Neural cell (in vitro differentiated cells): ENCODE measurements around the gene PFKL. TPM values are rescaled to one million over a fixed set of nuclear protein-coding genes. Genes with fewer than 3 reads are reported as not detected.

Experiments used
- H2AFZ ChIP-seq: fragments of 200-600, 300-800 bp; sonication (generic), shearing (Covaris generic); 2 replicates; pipeline ENCODE4 v1.6.0; 2014; ENCODE audit warnings: low read depth, mild to moderate bottlenecking, antibody characterized with exemption, low read length, moderate library complexity
- H3F3A ChIP-seq: fragments of 200-600 bp; shearing (Covaris generic); 2 replicates; pipeline ENCODE4 v1.6.1; 2016; ENCODE audit warnings: mild to moderate bottlenecking, moderate library complexity, mixed read lengths, antibody characterized with exemption, low read length; ENCODE audit not compliant: insufficient read depth, poor library complexity, severe bottlenecking
- H3K27ac ChIP-seq: fragments of 200-600, 300-800 bp; sonication (generic), shearing (Covaris generic); 2 replicates; pipeline ENCODE4 v1.5.1; 2014; ENCODE audit warnings: mild to moderate bottlenecking, low read length, moderate library complexity
- H3K27me3 ChIP-seq: fragments of 300-800, 200-600 bp; sonication (generic), shearing (Covaris generic); 2 replicates; pipeline ENCODE4 v1.6.0; 2014; ENCODE audit warnings: mild to moderate bottlenecking, low read depth, low read length, moderate library complexity; ENCODE audit not compliant: insufficient read depth
- H3K36me3 ChIP-seq: fragments of 300-800, 200-600 bp; sonication (generic), shearing (Covaris generic); 2 replicates; pipeline ENCODE4 v1.5.1; 2014; ENCODE audit warnings: mild to moderate bottlenecking, antibody characterized with exemption, low read length, moderate library complexity; ENCODE audit not compliant: insufficient read depth
- H3K4me2 ChIP-seq: fragments of 300-800, 200-600 bp; sonication (generic), shearing (Covaris generic); 2 replicates; pipeline ENCODE4 v1.6.0; 2014; ENCODE audit warnings: mild to moderate bottlenecking, low read length
- H3K4me3 ChIP-seq: fragments of 300-800, 200-600 bp; sonication (generic), shearing (Covaris generic); 2 replicates; pipeline ENCODE4 v1.5.1; 2014; ENCODE audit warnings: mild to moderate bottlenecking, low read length, moderate library complexity
- H3K79me2 ChIP-seq: fragments of 200-600 bp; shearing (Covaris generic); replicated peaks from 2 replicates; pipeline ENCODE4 v1.6.0; 2014; ENCODE audit warnings: mild to moderate bottlenecking, low read length, moderate library complexity; ENCODE audit not compliant: insufficient read depth
- H3K9ac ChIP-seq: fragments of 300-800, 200-600 bp; sonication (generic), shearing (Covaris generic); 2 replicates; pipeline ENCODE4 v1.6.1; 2016; ENCODE audit warnings: mild to moderate bottlenecking, low read length, mixed read lengths
- H3K9me2 ChIP-seq: fragments of 200-600 bp; shearing (Covaris generic); 2 replicates; pipeline ENCODE4 v1.6.1; 2016; ENCODE audit warnings: mild to moderate bottlenecking, low read length, mixed read lengths; ENCODE audit not compliant: insufficient read depth
- H3K9me3 ChIP-seq: fragments of 200-600, 300-800 bp; sonication (generic), shearing (Covaris generic); 2 replicates; pipeline ENCODE4 v1.6.1; 2016; ENCODE audit warnings: mild to moderate bottlenecking, mixed run types, low read length, moderate library complexity, mixed read lengths
- H4K20me1 ChIP-seq: fragments of 200-600 bp; shearing (Covaris generic); 2 replicates; pipeline ENCODE4 v1.6.1; 2016; ENCODE audit warnings: mild to moderate bottlenecking, mixed run types; ENCODE audit not compliant: insufficient read depth
- EP300 ChIP-seq: fragments of 450-650 bp; conservative IDR thresholded peaks from 2 replicates; pipeline ENCODE4 v1.6.1; 2014; ENCODE audit warnings: antibody characterized with exemption, mild to moderate bottlenecking, moderate library complexity; ENCODE audit not compliant: poor library complexity, severe bottlenecking
- EZH2 ChIP-seq: fragments of 200-600, 300-800 bp; shearing (Covaris generic), sonication (generic); IDR thresholded peaks from 2 replicates; pipeline ENCODE4 v1.6.1; 2014; ENCODE audit warnings: antibody characterized with exemption, low read length, borderline replicate concordance, mild to moderate bottlenecking; ENCODE audit not compliant: insufficient read depth, poor library complexity, severe bottlenecking
- MXI1 ChIP-seq: fragments of 450-650 bp; conservative IDR thresholded peaks from 2 replicates; pipeline ENCODE4 v1.6.1; 2014; ENCODE audit warnings: antibody characterized with exemption, mild to moderate bottlenecking; ENCODE audit not compliant: poor library complexity, severe bottlenecking
- POLR2AphosphoS5 ChIP-seq: IDR thresholded peaks from 2 replicates; pipeline ENCODE4 v1.6.1; 2012
- RAD21 ChIP-seq: fragments of 450-650 bp; conservative IDR thresholded peaks from 2 replicates; pipeline ENCODE4 v1.6.1; 2014; ENCODE audit warnings: antibody characterized with exemption, mild to moderate bottlenecking, moderate library complexity
- SMC3 ChIP-seq: fragments of 450-650 bp; conservative IDR thresholded peaks from 2 replicates; pipeline ENCODE4 v1.6.1; 2014; ENCODE audit warnings: antibody characterized with exemption, mild to moderate bottlenecking, moderate library complexity; ENCODE audit not compliant: poor library complexity
- TAF1 ChIP-seq: IDR thresholded peaks from 2 replicates; pipeline ENCODE4 v1.6.1; 2012; ENCODE audit warnings: low read depth
- polyA plus RNA-seq: library from polyadenylated mRNA; depleted of rRNA; stranded (reverse); fragments of >200 nt; gene quantifications from 2 replicates; pipeline ENCODE4 v1.2.3, GENCODE V29; 2014
- TF ChIP-seq, protein P1 (sequence below): IDR thresholded peaks from 2 replicates; pipeline ENCODE4 v1.6.1; 2012; ENCODE audit warnings: borderline replicate concordance
- TF ChIP-seq, protein P2 (sequence below): fragments of 450-650 bp; IDR thresholded peaks from 2 replicates; pipeline ENCODE4 v1.5.1; 2014; ENCODE audit warnings: antibody characterized with exemption, mild to moderate bottlenecking, moderate library complexity; ENCODE audit not compliant: poor library complexity, severe bottlenecking

The PFKL gene
- polyA plus RNA-seq, 1 donor from 2014 or later: 79.6 TPM

DNA sequence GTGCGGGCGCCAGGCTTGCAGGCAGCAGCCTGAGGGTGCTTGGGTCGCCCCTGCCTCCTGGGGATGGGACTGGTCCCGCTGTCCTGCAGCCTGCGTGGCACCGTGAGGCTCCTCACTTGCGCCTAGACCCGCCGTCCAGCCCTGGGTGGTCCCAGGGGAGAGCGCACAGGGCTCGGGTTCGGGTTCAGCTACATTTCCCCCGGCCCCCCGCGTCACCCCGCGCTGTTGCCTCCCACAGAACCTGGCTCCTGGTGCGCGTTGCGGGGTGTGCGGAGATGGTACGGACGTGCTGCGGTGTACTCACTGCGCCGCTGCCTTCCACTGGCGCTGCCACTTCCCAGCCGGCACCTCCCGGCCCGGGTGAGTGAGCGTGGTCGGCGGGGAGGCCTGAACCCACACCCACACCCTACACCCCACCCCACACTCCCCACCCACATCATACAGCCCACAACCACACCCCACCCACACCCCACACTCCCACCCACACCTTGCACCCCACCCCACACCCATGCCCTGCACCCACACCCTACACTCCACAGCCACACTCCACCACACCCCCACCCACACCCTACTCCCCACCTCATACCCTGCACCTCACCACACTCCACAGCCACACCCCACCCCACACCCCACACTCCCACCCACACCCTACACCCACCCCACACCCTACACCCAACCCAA is 6.2 kb upstream of the PFKL start:
- H3K9ac ChIP-seq: no peak overlapping the region
- no peak overlapping the region for H2AFZ ChIP-seq
- H3K36me3 ChIP-seq: no peaks in the 10 kb centered on the region
- no peaks in the 10 kb centered on the region for H3K9me3 ChIP-seq
- no peaks in the 10 kb centered on the region for H4K20me1 ChIP-seq
- no peak overlapping the region for H3K4me2 ChIP-seq
- TF ChIP-seq POLR2AphosphoS5 (no peak), EZH2 (no peak), RAD21 (no peak), SMC3 (no peak), TAF1 (no peak), EP300 (no peak), MXI1 (no peak)
- TF ChIP-seq, protein P1, sequence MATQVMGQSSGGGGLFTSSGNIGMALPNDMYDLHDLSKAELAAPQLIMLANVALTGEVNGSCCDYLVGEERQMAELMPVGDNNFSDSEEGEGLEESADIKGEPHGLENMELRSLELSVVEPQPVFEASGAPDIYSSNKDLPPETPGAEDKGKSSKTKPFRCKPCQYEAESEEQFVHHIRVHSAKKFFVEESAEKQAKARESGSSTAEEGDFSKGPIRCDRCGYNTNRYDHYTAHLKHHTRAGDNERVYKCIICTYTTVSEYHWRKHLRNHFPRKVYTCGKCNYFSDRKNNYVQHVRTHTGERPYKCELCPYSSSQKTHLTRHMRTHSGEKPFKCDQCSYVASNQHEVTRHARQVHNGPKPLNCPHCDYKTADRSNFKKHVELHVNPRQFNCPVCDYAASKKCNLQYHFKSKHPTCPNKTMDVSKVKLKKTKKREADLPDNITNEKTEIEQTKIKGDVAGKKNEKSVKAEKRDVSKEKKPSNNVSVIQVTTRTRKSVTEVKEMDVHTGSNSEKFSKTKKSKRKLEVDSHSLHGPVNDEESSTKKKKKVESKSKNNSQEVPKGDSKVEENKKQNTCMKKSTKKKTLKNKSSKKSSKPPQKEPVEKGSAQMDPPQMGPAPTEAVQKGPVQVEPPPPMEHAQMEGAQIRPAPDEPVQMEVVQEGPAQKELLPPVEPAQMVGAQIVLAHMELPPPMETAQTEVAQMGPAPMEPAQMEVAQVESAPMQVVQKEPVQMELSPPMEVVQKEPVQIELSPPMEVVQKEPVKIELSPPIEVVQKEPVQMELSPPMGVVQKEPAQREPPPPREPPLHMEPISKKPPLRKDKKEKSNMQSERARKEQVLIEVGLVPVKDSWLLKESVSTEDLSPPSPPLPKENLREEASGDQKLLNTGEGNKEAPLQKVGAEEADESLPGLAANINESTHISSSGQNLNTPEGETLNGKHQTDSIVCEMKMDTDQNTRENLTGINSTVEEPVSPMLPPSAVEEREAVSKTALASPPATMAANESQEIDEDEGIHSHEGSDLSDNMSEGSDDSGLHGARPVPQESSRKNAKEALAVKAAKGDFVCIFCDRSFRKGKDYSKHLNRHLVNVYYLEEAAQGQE: no peak
- TF ChIP-seq, protein P2, sequence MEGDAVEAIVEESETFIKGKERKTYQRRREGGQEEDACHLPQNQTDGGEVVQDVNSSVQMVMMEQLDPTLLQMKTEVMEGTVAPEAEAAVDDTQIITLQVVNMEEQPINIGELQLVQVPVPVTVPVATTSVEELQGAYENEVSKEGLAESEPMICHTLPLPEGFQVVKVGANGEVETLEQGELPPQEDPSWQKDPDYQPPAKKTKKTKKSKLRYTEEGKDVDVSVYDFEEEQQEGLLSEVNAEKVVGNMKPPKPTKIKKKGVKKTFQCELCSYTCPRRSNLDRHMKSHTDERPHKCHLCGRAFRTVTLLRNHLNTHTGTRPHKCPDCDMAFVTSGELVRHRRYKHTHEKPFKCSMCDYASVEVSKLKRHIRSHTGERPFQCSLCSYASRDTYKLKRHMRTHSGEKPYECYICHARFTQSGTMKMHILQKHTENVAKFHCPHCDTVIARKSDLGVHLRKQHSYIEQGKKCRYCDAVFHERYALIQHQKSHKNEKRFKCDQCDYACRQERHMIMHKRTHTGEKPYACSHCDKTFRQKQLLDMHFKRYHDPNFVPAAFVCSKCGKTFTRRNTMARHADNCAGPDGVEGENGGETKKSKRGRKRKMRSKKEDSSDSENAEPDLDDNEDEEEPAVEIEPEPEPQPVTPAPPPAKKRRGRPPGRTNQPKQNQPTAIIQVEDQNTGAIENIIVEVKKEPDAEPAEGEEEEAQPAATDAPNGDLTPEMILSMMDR: no peak
- H3K79me2 ChIP-seq: no peaks in the 10 kb centered on the region
- H3K4me3 ChIP-seq: no peak overlapping the region
- no peak overlapping the region for H3K27ac ChIP-seq
- H3K27me3 ChIP-seq: no peaks in the 10 kb centered on the region
- H3F3A ChIP-seq: no peaks in the 10 kb centered on the region
- H3K9me2 ChIP-seq: no peaks in the 10 kb centered on the region

DNA sequence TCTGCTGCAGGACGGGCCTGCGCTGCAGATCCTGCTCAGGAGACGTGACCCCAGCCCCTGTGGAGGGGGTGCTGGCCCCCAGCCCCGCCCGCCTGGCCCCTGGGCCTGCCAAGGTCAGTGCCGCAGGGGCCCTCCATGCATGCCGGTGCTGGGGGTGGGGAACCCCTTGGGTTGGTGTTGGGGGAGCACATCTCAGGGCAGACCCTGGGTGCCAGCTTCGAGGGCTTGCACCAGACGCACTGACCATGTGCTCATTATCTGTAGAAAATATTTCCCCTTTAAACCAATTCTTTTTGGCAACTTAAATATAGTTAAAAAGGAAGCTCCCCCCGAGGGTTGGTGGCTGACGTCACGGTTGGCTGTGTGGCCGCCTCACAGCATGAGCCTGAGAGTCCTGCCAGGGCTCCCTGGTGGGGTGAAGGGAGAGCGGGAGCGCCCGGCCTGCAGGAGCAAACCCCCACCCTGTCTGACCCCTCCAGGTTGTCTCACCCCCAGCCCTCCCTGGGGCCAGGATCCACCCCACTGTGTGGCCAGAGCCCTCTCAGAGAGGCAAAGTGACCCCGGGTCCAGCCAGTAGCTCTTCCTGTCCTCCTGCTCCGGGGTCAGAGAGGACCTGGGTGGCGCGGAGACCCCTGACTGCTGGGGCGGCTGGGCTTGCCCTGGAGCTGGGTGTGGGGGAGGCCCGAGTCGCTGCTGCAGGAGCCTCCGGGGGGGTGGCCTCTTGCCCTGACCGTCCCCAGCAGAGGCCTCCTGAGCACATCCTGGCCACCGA is 5.3 kb upstream of the PFKL start:
- no peak overlapping the region for H3K27ac ChIP-seq
- no peaks in the 10 kb centered on the region for H3K79me2 ChIP-seq
- H3K9ac ChIP-seq: no peak overlapping the region
- H3K4me2 ChIP-seq: no peak overlapping the region
- no peaks in the 10 kb centered on the region for H3K36me3 ChIP-seq
- H3K4me3 ChIP-seq: no peak overlapping the region
- H3K9me2 ChIP-seq: no peaks in the 10 kb centered on the region
- H3K27me3 ChIP-seq: no peaks in the 10 kb centered on the region
- no peaks in the 10 kb centered on the region for H3F3A ChIP-seq
- no peak overlapping the region for H2AFZ ChIP-seq
- no peak for TF ChIP-seq EZH2
- no peak for TF ChIP-seq TAF1
- TF ChIP-seq RAD21: no peak
- TF ChIP-seq, protein P2: no peak
- TF ChIP-seq, protein P1: no peak
- H3K9me3 ChIP-seq: no peaks in the 10 kb centered on the region
- H4K20me1 ChIP-seq: no peaks in the 10 kb centered on the region
